ENCODE data around the gene HAO1.

- no peak for TF ChIP-seq POLR2A (IDR thresholded peaks at IDR 0.05)
- no peak for TF ChIP-seq CTCF (IDR thresholded peaks at IDR 0.05)
Measured at GRCh38 chr20:7940341-7940740, at the start of gene HAO1.

Data from uterus (tissue), 2 donors.